ENCODE measurements around the gene SPATA46. TPM values are rescaled to one million over a fixed set of nuclear protein-coding genes. Genes with fewer than 3 reads are reported as not detected.

The SPATA46 gene
- total RNA-seq, 2 donors from 2014 or later = not detected

- peaks cover 50% of the 10 kb centered on the region for H3K27me3 Mint-ChIP-seq
- no peak for ATAC-seq
- no peak overlapping the region for H3K4me3 Mint-ChIP-seq
- no peaks in the 10 kb centered on the region for H3K9me3 ChIP-seq (ENCODE audit: control insufficient read depth, low read length, poor library complexity, severe bottlenecking)
- H3K4me1 Mint-ChIP-seq = peaks cover 5% of the 10 kb centered on the region
- no peak overlapping the region for H3K27ac Mint-ChIP-seq
- peaks cover 2% of the 10 kb centered on the region for H3K36me3 Mint-ChIP-seq (ENCODE audit: low read depth)
- no peak for DNase-seq
Observed at GRCh38 chr1:162404550-162405160, 28.0 kb upstream of the SPATA46 start.

DNA sequence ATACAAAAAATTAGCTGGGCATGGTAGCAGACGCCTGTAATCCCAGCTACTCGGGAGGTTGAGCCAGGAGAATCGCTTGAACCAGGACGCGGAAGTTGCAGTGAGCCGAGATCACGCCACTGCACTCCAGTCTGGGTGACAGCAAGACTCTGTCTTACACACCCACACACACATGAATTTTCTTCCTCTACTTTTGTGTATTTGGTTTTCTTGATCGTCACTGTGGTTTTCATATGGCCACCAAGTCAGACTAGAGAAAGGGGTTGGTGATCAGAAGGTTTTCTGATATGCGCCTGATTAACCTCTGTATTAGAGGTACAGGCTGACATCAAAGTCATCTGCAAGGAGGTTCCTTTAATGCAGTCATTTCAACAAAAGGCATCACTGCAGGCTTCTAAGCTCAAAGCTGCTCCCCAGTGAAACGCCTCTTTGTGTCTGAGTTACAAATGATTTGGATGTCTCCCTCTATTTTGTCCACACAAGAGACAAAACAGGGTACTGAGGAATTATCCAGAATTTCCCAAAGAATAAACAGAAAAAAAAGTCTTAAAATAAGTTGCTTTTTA, 24.2 kb upstream of the SPATA46 start:
- Mint-ChIP-seq H3K4me3 (no peak overlapping the region), H3K4me1 (no peaks in the 10 kb centered on the region), H3K27ac (no peak overlapping the region), H3K36me3 (ENCODE audit: low read depth) (no peaks in the 10 kb centered on the region), H3K27me3 (peaks cover 61% of the 10 kb centered on the region)
- no peak for DNase-seq
- no peak for ATAC-seq
- H3K9me3 ChIP-seq (ENCODE audit: control insufficient read depth, low read length, poor library complexity, severe bottlenecking) = no peaks in the 10 kb centered on the region

GRCh38 chr1:162398999-162399580, 22.4 kb upstream of the SPATA46 start:
- no peak for DNase-seq
- H3K4me3 Mint-ChIP-seq = no peak overlapping the region
- H3K27ac Mint-ChIP-seq = no peak overlapping the region
- no peak for ATAC-seq
- no peaks in the 10 kb centered on the region for H3K36me3 Mint-ChIP-seq (ENCODE audit: low read depth)
- peaks cover 58% of the 10 kb centered on the region for H3K27me3 Mint-ChIP-seq
- no peaks in the 10 kb centered on the region for H3K9me3 ChIP-seq (ENCODE audit: control insufficient read depth, low read length, poor library complexity, severe bottlenecking)
- H3K4me1 Mint-ChIP-seq = no peaks in the 10 kb centered on the region

GRCh38 chr1:162397943-162398560, 21.4 kb upstream of the SPATA46 start:
- ATAC-seq (no peak), DNase-seq (no peak)
- Mint-ChIP-seq H3K4me1 (no peaks in the 10 kb centered on the region), H3K36me3 (ENCODE audit: low read depth) (no peaks in the 10 kb centered on the region), H3K27ac (no peak overlapping the region), H3K4me3 (no peak overlapping the region), H3K27me3 (peaks cover 53% of the 10 kb centered on the region)
- H3K9me3 ChIP-seq (ENCODE audit: control insufficient read depth, low read length, poor library complexity, severe bottlenecking) = no peaks in the 10 kb centered on the region

DNA sequence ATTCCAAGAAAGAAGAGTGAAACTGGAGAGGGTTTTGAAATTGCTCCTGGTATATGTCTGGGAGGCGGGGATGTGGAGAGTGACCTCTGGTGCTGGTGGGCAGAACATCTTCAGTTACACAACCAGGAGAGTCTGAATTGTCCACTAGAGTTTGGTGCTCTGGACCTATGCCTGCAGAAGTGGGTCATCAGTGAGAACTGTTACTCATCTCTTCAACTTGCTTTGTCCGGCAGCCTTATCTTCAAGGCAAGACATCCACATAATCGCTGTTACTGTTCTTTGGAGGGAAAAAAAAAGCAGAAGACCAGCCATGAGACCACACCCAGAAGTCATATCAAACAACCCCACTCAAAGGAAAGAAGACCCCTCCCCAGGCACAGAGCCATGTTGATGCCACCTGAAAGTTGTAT, 20.4 kb upstream of the SPATA46 start:
- Mint-ChIP-seq H3K4me3 (no peak overlapping the region), H3K27ac (no peak overlapping the region), H3K4me1 (peaks cover 3% of the 10 kb centered on the region), H3K36me3 (ENCODE audit: low read depth) (no peaks in the 10 kb centered on the region), H3K27me3 (peaks cover 43% of the 10 kb centered on the region)
- no peak for DNase-seq
- ATAC-seq = no peak
- H3K9me3 ChIP-seq (ENCODE audit: control insufficient read depth, low read length, poor library complexity, severe bottlenecking) = no peaks in the 10 kb centered on the region

DNA sequence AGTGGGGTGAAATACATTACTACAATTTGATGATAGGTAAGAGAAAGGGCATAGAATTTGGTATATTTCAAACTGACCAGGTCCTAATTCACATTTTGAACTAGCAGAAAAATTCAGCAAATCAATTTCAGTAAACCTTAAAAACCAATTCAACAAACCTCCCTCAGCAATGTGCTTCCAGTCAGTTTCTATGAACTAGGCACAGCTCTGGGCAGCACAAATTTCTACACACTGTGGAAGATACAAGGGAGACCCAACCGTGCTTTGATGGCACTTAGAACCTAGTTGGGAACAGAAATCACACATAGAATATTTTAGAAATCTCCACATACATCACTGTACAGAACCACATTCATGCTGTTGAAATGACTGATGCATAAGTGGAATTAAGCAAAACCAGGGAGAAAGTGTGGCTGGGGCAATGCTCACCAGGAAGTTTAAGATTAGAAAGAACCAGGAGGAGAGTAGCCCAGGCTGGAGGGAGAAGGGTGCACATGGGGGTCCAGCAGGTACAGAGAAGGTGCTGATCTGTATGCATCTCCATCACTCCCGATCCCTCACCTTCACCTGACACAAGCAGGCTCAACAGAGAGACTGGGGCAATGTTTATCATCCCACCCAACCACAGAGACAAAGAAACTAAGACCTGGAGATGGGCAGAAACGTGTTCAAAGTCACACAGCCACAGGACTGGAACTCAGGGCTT, 19.7 kb upstream of the SPATA46 start:
- DNase-seq (no peak), ATAC-seq (no peak)
- H3K27ac Mint-ChIP-seq = no peak overlapping the region
- H3K9me3 ChIP-seq (ENCODE audit: control insufficient read depth, low read length, poor library complexity, severe bottlenecking) = no peaks in the 10 kb centered on the region
- peaks cover 8% of the 10 kb centered on the region for H3K4me1 Mint-ChIP-seq
- H3K36me3 Mint-ChIP-seq (ENCODE audit: low read depth) = no peaks in the 10 kb centered on the region
- H3K4me3 Mint-ChIP-seq = no peak overlapping the region
- H3K27me3 Mint-ChIP-seq = peaks cover 41% of the 10 kb centered on the region

DNA sequence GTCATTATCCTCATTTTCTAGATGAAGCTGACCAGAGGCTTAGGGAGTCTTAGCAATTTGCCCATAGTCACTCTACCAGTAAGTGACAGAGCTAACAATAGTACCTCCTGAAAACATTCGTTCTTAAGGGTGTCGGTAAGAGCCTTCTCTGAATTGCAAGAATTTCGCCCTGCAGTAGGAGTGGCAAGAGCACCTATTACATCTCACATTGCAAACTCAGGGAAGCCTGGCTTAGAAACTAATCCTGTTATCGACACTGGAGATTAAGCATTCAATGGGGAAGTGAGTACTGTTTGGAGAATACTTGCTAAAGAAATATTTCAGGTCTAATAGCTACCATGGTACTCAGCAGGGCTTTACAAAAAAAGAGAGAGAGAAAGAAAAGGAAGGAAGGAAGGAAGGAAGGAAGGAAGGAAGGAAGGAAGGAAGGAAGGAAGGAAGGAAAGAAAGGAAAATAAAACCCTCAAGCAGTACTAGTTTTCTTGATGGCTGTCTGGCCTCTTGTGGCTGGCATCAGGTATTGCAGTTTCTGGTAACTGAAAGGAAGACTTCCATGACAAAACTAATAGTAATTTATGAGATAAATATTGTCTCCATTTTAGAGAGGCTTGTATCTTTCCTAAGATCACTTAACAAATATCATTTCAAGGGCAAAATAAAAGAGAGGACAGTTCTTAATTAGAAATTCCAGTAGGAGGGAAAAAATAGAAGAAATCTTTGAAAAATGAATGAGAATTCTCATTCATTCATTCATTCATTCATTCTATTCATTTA, 15.3 kb upstream of the SPATA46 start:
- Mint-ChIP-seq H3K36me3 (ENCODE audit: low read depth) (no peaks in the 10 kb centered on the region), H3K4me3 (no peak overlapping the region), H3K27ac (no peak overlapping the region)

DNA sequence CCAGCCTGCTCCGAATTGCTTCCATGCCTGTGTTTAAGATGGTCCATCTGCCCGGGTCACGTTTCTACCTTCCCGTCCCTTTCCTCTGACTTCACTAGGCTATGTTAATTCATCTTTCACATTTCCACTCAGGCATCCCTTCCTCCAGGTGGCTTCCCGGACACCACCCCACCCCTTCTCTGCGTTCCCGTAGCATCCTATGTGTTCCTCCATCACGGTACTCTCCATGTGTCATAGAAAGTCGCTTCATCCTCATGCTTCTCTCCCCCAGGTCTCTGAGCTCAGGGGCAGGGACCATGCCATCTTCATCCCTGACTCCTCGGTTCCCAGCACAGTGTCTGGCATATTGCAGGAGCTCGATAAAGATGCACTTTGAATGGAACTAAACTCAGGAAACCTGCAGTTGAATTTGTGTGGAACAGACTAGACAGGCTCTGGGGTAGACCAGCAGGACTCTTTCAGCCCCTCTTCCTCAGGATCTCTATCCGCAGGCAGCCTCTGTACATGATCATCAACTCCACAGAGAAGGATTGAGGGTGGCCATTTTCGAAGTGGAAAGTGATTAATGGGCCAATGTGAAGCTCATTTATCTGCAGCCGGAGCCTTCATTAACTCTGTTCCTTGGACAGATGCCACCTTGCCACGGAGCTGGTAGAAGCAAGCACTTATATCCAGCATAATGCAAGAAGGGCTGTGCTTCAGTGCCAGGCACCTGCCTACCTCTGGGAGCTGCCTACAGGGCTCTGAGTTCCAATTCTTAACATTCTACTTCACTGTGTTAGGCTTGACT, 13.9 kb upstream of the SPATA46 start:
- Mint-ChIP-seq H3K27me3 (peaks cover 49% of the 10 kb centered on the region), H3K36me3 (ENCODE audit: low read depth) (no peaks in the 10 kb centered on the region), H3K4me3 (no peak overlapping the region), H3K27ac (no peak overlapping the region), H3K4me1 (peaks cover 19% of the 10 kb centered on the region)
- H3K9me3 ChIP-seq (ENCODE audit: control insufficient read depth, low read length, poor library complexity, severe bottlenecking) = no peaks in the 10 kb centered on the region
- DNase-seq (no peak), ATAC-seq (no peak)

More for the DNA sequence above, 15.3 kb upstream of the SPATA46 start:
- no peak for DNase-seq
- H3K27me3 Mint-ChIP-seq = peaks cover 48% of the 10 kb centered on the region
- H3K4me1 Mint-ChIP-seq = peaks cover 19% of the 10 kb centered on the region
- H3K9me3 ChIP-seq (ENCODE audit: control insufficient read depth, low read length, poor library complexity, severe bottlenecking) = no peaks in the 10 kb centered on the region
- ATAC-seq = no peak

GRCh38 chr1:162389971-162390370, 13.3 kb upstream of the SPATA46 start:
- no peaks in the 10 kb centered on the region for H3K9me3 ChIP-seq (ENCODE audit: control insufficient read depth, low read length, poor library complexity, severe bottlenecking)
- Mint-ChIP-seq H3K4me1 (peaks cover 19% of the 10 kb centered on the region), H3K27me3 (peaks cover 49% of the 10 kb centered on the region), H3K4me3 (no peak overlapping the region), H3K36me3 (ENCODE audit: low read depth) (peaks cover 2% of the 10 kb centered on the region), H3K27ac (no peak overlapping the region)
- DNase-seq (no peak), ATAC-seq (no peak)

- peaks cover 19% of the 10 kb centered on the region for H3K4me1 Mint-ChIP-seq
- ATAC-seq (no peak), DNase-seq (no peak)
- H3K27ac Mint-ChIP-seq = no peak overlapping the region
- H3K36me3 Mint-ChIP-seq (ENCODE audit: low read depth) = peaks cover 2% of the 10 kb centered on the region
- no peaks in the 10 kb centered on the region for H3K9me3 ChIP-seq (ENCODE audit: control insufficient read depth, low read length, poor library complexity, severe bottlenecking)
- H3K4me3 Mint-ChIP-seq = no peak overlapping the region
- H3K27me3 Mint-ChIP-seq = peaks cover 49% of the 10 kb centered on the region
Observed at GRCh38 chr1:162389021-162389818, 12.6 kb upstream of the SPATA46 start.

GRCh38 chr1:162388615-162389014, 12.0 kb upstream of the SPATA46 start:
- Mint-ChIP-seq H3K4me1 (peaks cover 19% of the 10 kb centered on the region), H3K27me3 (peaks cover 49% of the 10 kb centered on the region), H3K4me3 (no peak overlapping the region), H3K36me3 (ENCODE audit: low read depth) (peaks cover 2% of the 10 kb centered on the region), H3K27ac (no peak overlapping the region)
- DNase-seq (no peak), ATAC-seq (no peak)
- no peaks in the 10 kb centered on the region for H3K9me3 ChIP-seq (ENCODE audit: control insufficient read depth, low read length, poor library complexity, severe bottlenecking)
